AG10803 (cell line): ENCODE measurements around the gene DPF3.

ENCODE experiments used
- DNase-seq: peaks from one replicate; pipeline ENCODE4 v3.0.0; 2010; ENCODE audit warnings: low read depth
- H3K4me3 ChIP-seq: 2 replicates; pipeline ENCODE4 v1.5.1; 2011; ENCODE audit warnings: mild to moderate bottlenecking, low read length, control low read depth
- TF ChIP-seq, protein P1 (sequence below): conservative IDR thresholded peaks from 2 replicates; pipeline ENCODE4 v1.5.1; 2011; ENCODE audit warnings: mild to moderate bottlenecking, low read length, control low read depth, inconsistent platforms

The DPF3 gene

DNA sequence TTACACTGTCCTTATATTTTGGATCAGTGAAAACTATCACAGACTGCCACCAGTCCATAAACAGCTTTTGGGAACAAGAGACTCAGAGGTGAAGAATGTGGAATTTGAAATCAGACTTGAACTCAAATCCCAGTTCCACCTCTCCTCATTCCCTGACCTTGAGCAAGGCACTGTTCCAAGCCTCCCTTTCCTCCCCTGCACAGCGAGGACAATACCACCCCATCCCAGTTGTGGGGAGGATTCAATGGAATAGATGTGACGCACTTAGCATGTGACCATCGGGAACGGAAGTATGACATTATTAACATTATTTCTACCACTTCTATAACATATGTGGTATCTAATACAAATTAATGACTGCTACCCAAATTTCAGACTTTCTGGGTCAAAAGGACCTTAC lies 63.5 kb downstream of the DPF3 start:
- TF ChIP-seq, protein P1, sequence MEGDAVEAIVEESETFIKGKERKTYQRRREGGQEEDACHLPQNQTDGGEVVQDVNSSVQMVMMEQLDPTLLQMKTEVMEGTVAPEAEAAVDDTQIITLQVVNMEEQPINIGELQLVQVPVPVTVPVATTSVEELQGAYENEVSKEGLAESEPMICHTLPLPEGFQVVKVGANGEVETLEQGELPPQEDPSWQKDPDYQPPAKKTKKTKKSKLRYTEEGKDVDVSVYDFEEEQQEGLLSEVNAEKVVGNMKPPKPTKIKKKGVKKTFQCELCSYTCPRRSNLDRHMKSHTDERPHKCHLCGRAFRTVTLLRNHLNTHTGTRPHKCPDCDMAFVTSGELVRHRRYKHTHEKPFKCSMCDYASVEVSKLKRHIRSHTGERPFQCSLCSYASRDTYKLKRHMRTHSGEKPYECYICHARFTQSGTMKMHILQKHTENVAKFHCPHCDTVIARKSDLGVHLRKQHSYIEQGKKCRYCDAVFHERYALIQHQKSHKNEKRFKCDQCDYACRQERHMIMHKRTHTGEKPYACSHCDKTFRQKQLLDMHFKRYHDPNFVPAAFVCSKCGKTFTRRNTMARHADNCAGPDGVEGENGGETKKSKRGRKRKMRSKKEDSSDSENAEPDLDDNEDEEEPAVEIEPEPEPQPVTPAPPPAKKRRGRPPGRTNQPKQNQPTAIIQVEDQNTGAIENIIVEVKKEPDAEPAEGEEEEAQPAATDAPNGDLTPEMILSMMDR, result no peak
- no peak overlapping the region for H3K4me3 ChIP-seq
- DNase-seq, result no peak

DNA sequence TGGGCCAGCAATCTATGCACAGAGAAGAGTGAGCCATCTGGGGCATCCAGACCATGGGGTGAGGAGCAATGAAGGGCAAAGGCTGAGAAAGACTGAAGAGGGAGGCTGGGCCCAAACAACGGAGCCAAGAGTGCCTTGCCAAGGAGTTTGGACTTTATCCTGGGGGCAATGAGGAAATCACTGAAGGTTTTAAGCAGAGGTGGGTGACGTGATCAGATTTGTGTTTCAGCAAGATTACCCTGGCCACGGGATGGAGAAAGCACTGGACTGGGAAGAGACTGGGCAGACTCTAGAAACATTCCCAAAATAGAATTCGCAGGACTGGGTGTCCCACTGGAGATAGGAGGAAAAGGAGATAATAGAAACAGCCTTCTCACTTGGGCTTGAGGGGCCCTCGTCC lies 65.3 kb downstream of the DPF3 start:
- no peak overlapping the region for H3K4me3 ChIP-seq
- DNase-seq, result no peak
- TF ChIP-seq, protein P1, result no peak

DNA sequence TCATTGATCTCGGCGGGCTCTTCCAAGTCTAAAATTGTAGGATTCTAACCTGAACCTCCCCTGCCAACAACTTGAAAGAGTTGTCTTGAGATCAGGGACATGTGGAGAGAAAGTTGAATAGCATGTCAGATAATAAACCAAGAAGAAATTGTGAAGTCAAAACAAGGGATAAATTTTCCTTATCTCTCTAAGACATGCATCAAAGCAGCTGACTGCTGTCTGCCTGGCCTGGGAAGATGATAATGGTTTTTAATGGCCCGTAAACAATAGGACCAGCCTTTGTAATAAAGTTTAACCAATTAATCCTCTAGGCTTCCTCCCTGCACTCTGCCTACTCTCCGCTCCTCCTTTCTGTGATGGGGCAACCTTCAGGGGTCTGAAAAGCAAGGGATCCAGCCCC lies 67.9 kb downstream of the DPF3 start:
- TF ChIP-seq, protein P1, result no peak
- H3K4me3 ChIP-seq, result no peak overlapping the region
- no peak for DNase-seq

DNA sequence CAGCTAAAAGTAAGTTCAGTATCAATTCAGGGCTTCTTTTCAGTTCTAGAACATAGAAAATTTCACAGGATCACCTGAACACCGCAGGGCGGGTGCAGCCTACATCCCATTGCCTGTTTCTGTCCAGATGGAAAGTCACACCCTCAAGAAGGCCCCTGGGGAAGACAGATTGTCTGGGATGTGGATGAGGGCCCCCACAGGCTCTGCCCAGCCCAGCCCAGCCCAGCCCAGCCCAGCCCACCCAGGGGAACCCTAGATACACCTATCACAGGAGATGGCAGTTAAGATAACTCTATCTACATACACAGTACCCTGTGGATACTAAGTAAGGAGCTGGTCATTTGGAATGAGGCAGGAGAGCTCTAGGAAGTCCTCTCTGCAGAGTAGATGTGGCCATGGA lies 68.4 kb downstream of the DPF3 start:
- H3K4me3 ChIP-seq, result no peak overlapping the region
- TF ChIP-seq, protein P1, result no peak
- no peak for DNase-seq

DNA sequence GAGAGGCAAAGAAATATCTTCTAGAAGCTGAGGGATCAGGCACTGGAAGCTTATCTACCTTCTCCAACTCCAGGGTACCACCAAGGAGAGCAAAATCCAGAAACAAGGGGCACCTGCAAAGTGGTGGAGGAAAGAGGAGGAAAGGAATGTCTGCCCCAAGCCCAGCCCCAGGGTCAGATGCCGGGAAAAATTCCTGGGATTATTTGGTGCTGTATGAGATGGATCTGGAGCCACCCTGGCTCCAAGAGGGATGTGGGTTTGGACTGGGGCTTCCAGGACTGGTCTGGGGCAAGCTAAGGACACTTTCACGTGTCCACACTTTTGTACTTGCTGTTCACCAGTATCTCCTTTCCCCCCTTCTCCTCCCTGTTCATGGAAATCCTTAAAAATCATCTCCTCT lies 69.8 kb downstream of the DPF3 start:
- TF ChIP-seq, protein P1, result no peak
- no peak overlapping the region for H3K4me3 ChIP-seq
- DNase-seq, result peak; percentile 46

DNA sequence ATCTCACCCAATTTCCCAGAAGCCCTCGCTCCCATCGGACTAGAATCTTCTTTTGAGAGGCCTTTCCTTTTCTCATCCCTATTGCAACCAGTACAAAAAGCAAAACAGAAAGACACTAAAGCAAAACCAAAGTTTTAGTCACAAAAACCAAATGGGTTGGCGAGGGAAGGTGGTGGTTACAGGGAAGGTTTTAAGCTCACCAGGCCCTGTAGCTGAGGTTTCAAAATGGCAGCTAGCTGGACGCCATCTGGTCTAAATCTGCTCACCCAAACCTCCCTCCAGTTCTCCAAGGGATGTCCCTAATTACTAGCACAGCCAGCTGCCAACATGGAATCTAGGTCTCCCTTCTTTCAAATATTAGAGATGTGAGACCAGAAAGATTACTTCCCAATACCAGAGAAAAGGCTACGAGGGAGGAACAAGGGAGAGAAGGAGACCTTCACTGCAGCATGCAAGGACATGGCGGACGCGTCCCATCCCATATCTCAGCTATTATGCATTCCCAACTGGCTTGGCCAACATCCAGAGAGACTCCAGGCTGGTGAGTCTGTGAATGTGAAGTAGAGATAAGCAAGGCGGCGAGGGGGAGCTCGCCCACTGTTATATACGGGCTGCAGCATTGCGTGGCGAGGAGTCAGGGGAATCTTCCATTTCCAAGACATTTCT lies 70.8 kb downstream of the DPF3 start:
- no peak overlapping the region for H3K4me3 ChIP-seq
- peak; percentile 23 for DNase-seq
- TF ChIP-seq, protein P1, result no peak

DNA sequence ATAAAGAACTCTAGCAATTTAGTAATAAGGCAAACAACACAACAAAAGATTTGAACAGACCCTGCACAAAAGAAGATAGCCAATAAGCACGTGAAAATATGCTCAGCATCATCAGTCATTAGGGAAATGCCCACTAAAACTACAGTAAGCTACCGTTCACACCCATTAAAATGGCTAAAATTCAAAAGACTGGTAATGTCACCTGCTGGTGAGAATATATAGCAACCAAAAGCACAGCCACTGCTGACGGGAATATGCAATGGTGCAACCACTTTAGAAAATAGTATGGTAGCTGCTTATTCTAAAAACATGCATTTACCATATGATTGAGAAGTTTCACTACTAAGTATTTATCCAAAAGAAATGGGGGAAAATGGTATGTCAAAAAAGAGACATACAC lies 74.9 kb downstream of the DPF3 start:
- H3K4me3 ChIP-seq, result no peak overlapping the region
- DNase-seq, result no peak
- TF ChIP-seq, protein P1, result no peak
